Measurements from ENCODE around the gene AKAP13.
"Not testable (repeated sequence)": the region's sequence is repeated elsewhere in the genome, so short reads cannot be mapped to it uniquely, and the experiment has no call there.

AKAP13 gene

DNA sequence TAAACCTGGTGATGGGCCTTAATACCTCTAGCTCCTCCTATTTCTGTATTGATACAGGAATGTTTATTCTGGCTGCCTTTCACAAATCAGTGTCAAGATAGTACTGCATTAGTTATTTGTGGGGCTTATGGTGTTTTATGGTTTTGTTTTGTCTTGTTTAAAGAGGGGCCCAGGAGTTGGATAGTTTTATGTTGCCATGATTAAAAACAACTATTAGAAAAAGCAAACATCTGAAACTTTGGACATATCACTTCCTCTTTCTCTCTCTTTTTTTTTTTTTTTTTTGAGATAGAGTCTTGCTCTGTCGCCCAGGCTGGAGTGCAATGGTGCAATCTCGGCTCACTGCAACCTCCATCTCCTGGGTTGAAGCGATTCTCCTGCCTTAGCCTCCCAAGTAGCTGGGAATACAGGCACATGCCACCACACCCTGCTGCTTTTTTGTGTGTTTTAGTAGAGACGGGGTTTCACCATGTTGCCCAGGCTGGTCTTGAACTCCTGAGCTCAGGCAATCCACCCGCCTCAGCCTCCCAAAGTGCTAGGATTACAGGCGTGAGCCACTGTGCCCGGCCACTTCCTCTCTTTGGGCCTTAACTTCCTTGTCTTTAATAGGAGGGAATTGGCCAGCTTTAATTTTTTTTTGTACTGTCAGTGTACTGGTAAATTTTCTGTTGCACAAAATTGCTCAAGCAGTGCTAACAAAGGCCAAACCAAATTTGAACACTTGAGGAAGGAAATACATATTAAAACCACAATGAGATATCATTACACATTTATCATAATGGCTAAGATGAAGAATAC lies 155.3 kb downstream of the AKAP13 start:
- DNase-seq = not testable (repeated sequence)

DNA sequence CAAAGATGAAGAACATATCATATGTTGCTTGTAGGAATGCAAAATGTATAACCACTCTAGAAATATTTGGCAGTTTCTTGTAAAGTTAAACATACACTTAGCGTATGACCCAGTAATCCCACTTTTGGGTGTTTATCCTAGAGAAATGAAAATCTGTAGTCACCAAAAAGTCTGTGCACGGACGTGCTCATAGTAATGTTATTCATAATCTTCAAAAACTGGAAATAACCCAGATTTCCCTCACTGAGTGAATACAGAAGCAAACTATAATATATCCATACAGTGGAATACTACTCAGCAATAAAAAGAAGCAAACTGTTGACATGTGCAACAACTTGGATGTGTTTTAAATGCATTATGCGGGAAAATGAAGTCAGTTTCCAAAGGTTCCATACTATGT lies 155.9 kb downstream of the AKAP13 start:
- DNase-seq = no peak

DNA sequence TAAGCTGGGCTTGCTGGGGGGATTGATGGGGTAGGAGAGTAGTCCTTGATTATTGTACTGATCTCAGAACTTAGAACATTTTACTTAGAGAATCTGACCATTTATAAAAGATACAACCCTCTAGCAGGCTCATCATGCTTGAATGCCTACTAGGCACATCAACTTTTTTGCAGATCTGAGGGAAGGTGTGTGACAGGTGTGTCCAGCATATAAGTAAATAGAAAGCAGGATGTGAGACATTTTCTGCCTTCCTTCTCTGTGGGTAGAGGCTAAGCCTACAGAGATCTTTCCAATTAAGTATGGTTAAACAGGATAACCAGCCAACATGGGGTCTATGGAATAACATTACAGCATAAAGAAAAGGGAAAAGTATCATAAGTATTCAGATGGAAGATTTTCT lies 159.1 kb downstream of the AKAP13 start:
- DNase-seq = no peak

DNA sequence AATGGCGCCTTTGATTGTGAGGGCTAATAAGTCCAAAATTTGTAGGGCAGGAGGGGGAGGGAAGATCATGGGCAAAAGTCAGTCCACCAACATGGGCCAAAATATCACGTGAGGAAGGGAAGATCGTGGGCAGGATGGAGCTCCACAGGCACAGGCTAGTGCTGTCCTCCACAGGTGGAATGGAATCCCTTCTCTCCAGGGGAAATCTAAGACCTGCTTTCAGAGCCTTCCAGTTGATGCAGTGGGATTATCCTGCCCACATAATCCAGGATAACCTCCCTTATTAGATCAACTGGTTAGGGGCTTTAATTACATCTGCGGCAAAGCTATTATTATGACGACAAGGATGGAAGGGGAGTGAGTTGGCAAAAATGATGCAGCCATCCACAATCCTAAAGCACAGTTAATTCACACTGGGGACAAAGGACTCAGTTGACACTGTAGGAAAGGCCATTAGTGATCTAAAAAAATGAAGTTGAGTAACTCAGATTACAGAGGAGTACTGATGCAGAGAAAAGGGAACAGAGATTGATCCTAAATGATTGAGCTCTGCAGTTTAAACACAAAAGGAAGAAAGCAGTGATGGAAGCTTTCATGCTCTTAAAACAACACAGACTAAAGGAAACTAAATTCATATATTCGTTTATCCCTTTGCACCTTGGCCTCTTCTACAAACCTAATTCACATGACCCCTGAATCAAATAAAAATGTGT lies 159.8 kb downstream of the AKAP13 start:
- DNase-seq = no peak

DNA sequence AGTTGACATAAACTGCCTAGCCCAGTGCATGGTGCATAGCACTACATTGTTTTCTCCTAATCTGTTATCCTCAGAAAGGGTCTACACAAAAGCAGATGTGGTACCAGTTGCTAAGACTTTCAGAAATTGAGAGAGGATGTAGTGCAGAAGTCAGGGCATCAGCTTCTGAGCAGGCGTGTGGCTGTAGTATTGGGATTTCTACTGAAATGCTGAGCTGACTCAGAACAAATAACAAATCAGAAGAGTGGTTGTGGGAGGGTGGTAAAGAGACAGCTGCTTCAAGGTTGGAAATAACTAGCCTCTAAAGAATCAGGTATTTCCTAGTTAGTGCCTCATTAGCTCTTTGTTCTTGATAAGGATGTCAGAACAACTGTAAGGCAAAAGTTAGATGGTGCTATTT lies 161.3 kb downstream of the AKAP13 start:
- DNase-seq = no peak

DNA sequence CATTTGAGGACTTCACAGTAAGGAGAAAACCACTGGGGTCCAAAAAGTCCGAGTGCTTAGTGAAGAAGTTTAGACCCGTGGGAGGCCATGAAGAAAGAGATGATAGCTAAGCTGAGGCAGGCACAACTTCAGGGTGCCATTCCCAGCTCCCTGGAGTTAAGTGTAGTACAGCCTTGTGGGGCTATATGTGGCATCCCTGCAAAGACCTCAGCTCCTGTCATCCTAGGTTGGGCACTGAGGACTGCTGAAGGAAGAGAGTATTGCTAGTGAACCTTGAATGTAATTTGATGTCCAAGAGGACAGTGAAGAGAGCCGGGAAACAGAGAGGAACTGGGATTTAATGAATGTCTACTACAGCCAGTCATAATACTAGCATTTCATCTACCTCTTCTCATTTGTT lies 162.1 kb downstream of the AKAP13 start:
- DNase-seq = no peak

DNA sequence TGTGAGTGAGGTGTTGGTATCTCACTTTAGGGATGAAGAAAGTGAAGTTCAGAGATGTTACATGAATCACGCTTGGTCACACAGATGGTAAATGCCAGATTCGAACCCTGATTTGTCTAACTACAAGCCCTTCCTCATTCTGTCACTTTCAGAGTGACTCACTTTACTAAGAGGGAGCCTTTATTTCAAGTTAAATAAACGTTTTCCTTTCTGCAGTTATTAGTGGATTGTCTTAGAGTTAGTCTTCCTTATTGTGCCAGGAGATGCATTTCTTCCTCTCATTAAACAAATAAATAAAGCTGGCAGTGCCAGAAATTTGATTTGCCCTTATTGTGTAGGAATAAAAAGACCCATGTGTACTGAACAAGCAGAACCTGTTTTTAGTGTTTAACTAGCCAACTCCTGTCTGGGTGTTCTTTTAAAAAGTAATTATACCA lies 162.5 kb downstream of the AKAP13 start:
- no peak for DNase-seq

DNA sequence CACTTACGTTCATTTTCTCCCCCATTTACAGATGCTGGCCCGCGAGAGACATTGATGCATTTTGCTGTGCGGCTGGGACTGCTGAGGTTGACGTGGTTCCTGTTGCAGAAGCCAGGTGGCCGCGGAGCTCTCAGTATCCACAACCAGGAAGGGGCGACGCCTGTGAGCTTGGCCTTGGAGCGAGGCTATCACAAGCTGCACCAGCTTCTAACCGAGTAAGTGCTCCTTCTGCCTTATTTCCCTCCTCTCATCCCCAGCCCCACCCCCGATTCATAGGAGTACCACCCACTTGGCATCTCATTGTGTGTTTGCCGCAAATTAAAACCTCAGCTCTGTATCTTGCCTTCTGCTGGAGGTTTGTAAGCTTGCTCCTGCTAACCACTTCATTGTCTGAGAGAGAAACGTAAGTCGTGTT lies 163.3 kb downstream of the AKAP13 start:
- peak in 16 of 51 donors; percentile 1 to 40 (median 16) for DNase-seq

DNA sequence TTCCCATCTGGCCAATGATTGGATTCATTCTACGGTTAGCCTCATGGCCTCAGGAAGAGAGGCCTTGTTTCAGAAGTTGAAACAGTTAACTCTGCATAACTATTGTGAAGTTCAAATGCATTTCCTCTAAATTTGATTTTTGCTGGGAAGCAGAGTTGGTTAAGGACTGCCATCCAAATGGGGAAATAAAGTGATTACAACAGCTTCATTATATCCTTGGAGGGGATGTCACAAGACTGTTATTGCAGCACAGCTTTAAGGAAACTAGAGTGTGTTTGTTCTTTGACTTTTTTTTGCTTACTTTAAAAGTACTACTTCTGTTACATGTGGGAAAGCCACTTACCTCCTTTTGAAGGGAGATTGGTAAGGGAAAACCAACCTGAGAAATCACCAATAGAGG lies 164.8 kb downstream of the AKAP13 start:
- DNase-seq = peak in 1 of 51 donors; percentile 18

DNA sequence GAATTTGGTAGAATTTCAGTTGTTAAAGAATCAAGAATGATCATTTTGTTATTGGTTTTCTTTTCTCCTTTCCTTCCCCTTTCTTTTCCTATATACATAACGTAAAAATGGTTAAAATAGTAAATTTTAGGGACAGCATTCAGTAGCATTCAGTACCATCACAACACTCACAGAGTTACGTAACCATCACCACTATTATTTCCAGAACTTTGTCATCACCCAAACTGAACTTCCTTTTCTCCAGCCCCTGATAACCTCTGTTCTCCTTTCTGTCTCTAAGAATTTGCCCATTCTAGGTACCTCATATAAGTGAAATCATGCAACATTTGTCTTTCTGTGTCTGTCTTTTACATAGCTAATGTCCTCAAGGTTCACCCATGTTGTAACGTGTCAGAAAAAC lies 165.3 kb downstream of the AKAP13 start:
- peak in 1 of 51 donors; percentile 4 for DNase-seq

DNA sequence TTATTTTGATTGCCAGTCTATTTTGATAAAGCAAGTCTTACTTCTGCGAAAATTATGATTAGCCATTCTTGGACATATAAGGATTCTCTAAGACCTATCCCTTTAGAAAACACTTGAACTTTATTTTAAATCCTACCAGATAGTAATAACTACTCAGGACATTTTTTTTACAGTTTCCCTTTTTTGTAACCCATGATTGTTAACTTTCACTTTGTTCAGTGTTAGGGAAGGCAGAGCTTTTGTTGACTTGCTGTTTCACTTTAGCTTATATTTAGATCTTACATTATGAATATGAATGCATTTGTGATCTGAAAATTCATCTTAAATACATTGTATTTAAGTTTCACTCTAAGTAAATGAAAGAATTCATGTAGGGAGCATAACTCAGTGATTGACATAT lies 167.0 kb downstream of the AKAP13 start:
- DNase-seq = no peak

DNA sequence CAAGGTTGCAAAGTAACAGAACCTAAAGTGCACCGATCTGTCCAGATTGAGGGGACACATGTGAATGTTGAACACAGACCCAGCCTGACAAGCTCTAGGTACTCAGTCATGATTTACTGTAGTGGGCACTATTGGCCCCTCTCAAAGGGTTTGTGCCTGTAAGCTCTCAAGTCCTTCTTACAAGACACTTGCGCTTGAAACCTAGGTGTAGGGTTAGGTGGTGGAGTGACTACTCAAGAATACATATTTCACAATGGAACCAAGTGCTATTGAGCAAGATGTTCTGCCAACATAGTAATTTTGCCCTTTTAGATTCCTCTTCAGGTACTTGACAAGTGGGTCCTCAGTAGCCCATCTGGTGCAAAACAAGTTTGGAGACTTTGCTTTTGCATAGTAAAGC lies 169.9 kb downstream of the AKAP13 start:
- no peak for DNase-seq

DNA sequence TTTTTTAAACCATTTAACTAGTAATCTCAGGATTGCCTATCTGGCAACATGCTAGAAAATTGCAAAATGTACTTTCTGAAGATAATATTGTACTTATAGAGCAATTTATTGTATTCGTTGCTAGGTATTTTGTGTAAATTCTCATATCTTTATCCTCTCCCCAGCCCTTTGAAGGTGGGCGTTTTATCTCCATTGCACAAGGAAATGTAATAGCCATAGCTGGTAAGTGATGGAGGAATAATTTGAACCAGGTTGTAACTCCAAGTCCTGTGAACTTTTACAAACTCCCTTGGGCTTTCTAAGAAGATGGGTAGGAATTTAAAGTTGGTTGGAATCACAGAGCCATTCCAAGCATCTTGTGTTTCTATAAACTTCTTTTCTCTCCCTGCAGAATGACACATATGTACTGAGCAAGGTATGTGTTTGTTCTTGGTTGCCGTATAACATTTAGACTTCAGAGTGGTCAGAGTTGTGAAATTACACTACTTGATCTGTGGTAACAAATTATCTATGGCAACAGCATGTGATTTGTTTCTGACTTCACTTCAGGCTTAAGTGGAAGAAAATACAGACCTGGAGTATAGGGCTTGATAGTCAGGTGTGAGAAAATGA lies 170.9 kb downstream of the AKAP13 start:
- DNase-seq = no peak

DNA sequence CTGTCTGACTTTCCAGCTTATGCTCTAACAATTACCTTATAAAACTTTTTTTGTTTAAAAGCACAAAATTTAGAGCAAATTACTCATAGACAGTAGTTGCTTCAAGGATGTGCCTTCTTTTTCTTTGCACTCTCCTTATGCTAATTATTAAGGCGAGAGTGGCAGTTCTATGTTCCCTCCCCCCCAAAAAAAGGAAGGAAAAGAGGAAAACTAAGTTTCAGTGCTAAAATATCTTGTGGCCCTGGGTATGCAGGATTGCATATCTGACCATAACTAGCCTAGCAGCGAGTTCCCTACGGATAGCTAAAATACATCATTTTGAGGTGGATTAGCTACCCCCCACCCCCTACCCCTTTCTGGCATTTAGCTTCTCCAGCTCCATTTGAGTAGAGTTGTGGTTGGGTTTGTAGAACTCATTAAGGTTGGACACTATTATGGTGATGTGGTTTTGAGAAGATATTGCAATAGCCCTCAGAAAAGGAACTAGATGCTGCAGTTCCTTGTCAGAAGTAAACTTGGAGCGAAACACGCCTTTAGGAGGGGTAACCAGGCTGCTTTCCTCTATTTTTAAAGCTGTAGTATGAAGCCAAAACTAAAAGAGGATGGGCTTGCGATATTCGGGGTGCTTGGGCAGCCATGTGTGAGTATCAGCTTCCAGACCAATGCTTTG lies 174.6 kb downstream of the AKAP13 start:
- peak in 1 of 51 donors; percentile 14 for DNase-seq

DNA sequence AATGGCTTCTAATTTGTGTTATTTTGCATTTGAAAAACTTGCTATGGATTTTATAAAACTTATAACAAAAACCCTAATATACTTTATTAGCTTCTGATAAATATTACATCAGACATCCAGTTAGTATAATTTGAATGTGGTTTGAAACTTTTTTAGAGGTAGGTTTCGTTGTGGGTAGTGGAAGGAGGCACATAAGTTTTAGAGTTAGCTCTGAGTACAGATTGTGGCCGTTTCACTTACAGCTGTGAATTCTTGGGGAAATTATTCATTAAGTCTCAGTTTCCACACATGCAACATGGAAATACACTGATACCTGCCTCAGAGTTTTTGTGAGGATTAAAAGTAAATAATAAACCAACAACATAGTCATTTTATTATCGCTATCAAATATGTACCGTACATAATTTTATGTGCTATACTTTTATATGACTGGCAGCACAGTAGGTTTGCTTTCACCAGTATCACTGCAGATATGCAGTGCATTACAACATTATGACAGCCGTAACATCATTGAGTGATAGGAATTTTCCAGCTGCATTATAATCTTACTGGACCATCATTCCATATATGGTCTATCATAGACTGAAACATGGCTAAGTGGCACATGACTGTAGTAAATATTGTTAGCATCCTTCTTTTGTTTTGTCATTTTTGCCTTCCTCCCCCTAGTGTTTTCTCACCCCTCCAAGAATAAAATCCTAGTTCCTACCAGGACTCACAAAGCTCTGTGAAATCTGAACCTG lies 175.6 kb downstream of the AKAP13 start:
- no peak for DNase-seq

DNA sequence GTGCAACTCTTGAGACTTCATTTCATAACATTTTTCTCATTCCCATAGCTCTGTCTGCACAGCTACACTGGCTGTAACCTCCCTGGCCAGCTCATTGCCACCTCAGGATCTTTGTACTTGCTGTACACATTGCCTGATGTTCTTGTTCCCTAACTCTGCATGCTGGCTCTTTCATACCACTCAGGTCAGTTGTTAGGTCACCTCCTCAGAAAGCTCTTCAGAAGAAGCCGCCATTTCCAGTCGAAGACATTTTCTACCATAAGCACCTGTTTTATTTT lies 176.2 kb downstream of the AKAP13 start:
- DNase-seq = no peak

DNA sequence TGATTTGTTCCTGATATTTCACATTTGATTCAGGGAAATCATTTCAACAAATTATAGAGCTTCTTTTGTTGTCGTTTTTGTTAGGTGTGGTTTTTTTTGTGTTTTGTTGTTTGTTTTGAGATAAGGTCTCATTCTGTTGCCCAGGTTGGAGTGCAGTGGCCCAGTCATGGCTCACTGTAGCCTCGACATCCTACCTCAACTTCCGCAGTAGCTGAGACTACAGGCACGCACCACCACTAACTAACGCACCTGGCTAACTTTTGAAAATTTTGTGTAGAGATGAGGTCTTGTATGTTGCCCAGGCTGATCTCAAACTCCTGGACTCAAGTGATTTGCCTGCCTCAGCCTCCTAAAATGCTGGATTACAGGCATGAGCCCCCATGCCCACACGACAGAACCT lies 177.0 kb downstream of the AKAP13 start:
- DNase-seq = no peak

DNA sequence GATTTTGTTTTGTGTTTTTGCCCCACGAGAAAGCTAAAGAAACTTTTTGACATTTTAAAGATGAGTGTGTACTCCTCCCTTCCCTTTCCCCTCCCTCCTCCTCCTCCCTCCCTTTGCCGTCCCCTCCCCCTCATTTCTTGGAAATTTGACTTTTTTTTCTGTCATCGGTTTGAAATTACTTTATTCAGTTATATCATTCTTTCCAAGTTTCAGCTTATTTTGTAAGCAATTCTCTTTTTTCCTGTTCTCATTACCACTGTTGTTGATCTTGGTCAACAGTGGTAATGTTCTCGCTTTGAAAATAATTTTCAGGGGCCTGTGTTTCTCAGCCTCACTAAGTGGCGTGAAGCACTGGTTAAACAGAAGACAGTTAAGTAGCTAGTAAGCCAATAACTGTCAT lies 178.4 kb downstream of the AKAP13 start:
- no peak for DNase-seq

DNA sequence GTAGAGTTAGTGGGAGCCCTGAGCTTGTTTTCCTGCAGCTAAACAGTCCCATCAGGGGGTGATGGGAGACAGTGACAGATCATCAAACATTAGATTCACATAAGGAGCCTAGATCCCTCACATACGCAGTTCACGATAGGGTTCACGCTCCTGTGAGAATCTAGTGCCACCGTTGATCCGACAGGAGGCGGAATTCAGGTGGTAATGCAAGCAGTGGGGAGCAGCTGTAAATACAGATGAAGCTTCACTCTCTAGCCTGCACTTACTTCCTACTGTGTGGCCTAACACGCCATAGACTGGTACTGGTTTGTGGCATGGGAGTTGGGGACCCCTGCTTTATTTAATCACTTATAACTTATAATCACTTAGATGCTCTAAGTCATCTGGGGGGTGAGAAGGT lies 179.1 kb downstream of the AKAP13 start:
- DNase-seq = no peak

DNA sequence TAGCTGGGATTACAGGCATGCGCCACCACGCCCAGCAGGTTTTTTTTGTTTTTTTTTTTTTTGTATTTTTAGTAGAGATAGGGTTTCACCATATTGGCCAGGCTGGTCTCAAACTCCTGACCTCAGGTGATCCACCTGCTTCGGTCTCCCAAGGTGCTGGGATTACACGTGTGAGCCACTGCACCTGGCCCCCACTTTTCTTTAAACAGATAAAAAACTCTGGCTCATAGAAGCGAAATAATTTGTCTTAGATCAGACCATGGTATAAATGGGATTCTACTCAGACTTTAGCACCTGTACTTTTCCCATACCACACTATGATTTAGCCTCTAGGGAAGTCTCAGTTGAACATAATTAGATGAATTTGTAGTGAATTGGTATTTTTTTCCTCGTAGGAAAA lies 182.4 kb downstream of the AKAP13 start:
- DNase-seq = no peak

DNA sequence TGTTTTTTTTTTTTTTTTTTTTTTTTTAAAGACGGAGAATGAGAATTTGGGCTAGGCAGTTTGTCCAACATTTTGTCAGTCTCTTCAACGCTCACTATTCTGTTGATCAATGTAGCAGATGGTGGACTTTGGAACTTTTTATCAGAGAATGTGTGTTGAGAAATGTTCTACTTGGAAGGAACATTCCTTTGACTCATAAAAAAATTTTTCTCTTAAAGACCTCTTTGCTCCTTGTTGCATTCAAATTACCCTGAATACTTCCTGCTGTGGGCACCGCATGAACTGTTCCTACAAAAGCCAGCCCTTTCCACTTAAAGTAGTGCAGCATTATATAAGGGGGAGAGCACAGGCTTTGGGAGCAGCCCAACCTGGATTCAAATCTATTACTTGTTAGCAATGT lies 182.9 kb downstream of the AKAP13 start:
- DNase-seq = no peak

DNA sequence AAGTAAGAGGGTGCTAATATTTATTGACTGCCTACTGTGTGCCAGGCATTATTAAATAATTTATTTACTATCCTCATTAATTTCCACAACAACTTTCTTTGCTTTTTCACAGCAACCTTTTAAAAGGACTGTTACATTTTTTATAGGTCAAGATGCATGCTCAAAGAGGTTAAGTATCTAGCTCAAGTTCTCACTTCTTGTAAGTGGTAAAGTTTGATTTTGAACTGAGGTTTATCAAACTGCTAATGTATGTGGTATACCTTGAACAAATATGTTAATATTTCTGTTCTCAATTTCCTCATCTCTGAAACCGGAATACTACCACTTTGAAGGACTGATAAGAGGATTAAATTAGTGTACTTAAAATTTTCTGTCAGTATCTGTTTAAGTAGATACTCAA lies 183.3 kb downstream of the AKAP13 start:
- no peak for DNase-seq
